Measurements from ENCODE around the gene PCBD1.
A peak's percentile ranks its signal among the peaks of the same experiment; 100 is the strongest.

PCBD1 gene

DNA sequence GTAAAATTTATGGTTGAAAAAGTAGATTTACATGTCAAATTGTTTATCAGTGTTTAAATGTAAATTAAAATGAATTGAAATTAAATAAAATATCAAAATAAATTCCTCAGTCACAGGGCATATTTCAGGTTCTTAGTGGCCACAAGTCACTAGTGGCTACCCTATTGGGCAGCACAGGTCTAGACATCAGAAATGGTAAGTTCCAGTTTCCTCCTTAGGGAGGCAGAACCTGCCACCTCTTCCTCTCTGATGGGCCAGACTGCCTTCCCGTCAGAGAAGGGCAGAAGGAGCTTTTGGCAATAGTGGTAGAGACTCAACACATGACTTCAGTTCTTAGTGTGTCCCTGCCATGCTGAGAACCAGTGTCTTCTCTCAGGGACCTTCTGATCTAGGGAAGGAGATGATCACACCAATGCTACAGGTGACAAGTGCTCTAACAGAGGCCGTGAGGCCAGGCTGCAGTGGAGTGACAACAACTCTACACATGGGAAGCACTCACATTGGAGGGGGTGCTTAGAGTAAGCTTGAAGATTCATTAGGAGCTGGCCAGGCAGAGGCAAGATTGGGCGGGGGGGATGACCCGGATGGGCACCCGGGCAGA is 14.4 kb upstream of the PCBD1 start:
- DNase-seq, result peak in 1 of 4 experiments; percentile 19

DNA sequence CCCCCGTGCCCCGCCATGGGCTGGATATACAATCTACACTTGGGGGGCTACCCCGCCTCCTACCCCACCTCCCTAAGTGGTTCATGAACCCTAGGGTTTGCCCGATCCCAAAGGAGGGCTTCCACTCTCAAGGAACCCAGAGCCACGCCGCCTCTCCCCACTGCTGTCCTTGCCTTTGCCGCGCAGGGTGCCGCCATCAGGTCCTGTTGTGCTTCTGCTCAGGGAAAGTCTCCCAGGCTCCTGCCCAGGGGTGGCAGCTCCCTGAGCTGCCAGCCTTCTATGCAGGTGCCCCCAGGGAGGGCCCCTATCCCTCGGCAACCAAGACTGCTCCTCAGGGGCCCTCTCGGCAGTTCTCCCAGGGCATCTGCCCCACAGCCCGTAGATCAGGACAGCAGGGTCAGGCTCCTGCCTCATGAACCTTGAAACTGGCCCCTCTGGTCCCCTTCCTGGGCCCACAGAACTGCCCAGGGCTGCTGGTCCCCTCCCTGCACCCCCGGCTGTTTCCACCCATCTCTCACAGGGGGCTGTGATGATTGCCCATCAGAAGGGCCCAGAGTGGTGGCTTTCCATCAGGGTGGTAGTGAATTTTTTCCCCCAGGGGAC is 13.0 kb upstream of the PCBD1 start:
- DNase-seq, result no peak

DNA sequence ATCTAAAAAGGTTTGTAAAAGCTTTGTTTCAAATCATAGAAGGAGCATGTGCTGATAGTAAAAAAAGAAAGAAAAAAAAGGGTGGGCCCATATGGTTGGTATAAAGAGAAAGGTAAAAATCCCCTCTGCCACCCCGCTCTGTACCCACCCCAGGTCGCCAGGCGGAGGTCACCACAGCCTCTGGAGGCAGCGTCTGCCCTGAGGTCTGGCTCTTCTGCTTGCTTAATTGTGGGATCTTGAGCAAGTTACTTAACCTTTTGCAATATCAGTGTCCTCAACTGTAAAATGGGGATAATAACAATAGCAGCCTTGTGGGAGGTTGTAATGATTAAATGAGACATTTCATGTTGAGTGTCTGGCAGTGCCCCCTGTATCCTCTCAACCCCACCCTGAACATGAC is 10.7 kb upstream of the PCBD1 start:
- DNase-seq, result no peak

DNA sequence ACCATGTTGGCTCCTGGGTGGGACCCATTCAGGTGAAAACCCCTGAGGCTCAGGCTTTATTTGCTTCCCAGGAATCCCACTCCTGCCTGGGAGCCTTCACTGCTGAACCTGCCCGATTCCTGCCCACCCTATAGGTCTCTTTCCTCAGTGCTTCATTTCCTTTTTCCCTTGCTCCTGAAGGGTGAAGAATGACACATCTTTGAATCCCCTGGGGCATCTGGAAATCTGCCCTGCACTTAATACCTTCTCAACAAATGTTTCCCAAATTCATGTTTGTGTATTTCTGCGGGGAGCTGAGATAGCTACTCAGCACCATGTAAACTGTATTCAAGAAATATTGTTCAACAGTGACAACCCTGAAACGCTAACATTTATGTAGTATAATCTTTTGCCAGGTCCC is 10.3 kb upstream of the PCBD1 start:
- no peak for DNase-seq

DNA sequence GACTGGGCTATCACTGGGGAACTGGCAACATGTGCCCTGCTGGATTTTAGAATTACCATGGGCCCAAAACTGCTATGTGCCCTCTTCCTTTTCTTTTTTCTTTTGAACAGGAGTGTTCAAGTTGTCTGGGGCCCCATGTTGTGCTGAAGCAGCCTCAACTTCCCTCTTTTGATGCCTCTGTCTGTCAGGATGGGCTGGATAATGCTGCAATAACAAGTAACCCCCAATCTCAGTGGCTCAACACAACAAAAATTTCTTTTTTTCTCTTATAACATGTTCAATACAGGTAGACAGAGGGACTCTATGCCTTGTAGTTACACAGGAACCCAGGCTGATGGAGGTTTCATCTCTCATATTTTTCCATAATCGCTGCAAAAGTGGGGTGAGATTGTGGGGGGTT is 8.2 kb upstream of the PCBD1 start:
- no peak for DNase-seq

DNA sequence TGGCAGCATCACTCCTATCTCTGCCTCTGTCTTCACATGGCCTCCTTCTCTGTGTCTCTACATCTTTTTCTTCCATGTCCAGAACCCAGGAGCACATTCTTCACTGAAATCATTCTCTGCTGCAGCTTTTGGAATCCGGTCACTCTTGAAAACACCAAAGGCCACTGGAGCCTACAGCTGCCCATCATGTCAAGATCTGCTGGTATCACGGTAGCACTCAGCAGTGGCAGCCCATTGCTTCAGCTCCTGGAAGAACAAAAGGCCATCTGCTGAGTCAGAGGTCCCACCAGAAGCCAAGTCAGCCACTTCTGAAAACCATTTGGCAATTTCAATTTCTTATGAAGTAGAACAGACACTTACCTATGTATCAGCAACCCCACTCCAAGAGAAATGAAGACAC is 6.1 kb upstream of the PCBD1 start:
- DNase-seq, result no peak

DNA sequence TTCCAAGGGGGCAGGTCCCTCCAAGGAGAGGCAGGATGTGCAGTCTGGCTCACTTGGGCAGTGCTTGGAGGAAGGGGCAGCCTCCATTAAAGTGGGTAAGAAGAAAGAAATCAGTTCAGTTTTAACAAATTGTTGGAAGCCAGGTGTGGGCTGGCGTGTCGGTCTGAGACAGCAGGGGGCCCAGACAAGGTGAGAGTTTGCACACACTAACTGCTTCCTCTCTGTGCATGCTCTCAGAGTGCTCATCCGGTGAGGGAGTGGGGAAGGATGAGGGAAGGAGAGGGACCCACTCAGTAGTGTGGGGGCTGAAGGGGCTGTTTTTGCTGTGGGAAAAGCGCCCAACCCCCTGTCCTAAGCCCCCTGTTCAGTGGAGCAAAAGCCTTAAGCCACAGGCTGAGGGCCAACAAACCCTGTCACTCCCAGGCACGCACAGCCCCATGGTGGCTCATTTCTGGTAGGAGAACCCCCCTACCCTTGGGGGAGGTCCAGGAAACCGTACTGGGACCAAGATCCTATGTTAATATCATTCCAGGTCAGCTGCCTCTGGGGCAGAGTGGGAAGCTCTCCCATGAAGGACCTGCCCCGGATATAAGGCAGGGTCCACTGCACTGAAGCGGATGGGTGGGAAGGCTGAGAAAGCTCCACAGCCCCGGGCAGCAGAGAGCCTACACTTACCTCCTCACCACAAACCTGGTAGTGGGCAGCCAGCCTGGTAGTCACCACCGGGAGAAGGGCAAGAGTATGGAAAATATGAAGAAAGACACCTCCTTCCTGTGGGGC is 5.1 kb upstream of the PCBD1 start:
- DNase-seq, result no peak

DNA sequence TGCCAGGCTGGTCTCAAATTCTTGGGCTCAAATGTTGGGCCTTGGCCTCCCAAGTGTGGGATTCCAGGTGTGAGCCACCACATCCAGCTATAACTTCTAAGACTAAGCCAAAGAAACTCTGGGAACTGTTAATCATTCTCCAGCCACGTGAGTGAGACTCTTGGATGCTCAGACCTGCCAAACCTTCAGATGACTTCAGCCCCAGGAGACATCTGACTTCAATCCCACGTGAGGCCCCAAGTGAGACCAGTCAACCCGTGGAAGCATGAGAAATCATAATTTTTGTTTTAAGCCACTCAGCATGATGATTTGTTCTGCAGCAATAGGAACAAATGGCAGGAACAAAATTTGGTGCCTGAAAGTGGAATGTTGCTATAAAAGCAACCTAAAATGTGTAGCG is 4.3 kb upstream of the PCBD1 start:
- DNase-seq, result no peak

DNA sequence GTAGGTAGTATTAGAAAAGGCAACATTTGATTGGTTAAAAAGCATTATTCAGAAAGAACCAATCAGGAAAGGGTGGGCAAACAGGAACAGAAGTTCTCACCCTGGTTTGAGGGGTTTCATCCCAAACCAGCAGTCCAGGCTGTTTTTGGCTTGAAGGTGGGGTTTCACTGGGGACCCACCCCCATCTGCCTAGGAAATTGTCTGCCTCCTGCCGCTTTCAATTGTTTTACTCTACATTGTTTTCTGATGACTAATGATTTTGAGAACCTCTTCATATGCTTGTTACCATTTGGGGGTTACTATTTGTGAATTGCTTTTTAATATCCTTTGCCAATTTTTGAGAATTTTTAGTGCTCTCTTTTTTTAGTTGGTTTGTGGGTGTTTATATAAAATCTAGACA is 3.3 kb upstream of the PCBD1 start:
- no peak for DNase-seq

DNA sequence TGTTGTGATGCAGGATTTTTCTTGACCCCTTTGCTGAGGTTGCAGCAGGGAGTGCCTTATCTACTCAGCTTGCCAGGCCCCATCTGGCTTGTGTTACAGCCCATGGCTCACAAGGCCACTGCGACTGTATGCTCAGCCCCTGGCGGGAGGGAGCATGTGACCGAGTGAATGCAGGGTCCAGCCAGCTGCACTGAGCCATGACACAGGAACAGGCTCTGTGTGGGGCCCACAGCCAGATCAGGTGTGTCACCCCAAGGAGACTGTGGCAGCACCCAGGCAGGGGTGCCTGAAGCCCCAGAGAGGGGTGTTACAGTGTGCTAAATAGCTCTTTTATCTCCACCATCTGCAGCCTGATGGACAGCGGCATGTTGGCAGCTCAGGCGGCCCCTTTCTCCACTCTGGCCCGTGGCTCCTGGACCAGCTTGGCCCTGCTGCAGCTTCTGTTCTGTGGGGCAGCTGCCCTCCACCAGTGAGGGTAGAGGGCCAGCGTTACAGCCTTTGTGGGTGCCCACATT is 2.6 kb upstream of the PCBD1 start:
- DNase-seq, result no peak

DNA sequence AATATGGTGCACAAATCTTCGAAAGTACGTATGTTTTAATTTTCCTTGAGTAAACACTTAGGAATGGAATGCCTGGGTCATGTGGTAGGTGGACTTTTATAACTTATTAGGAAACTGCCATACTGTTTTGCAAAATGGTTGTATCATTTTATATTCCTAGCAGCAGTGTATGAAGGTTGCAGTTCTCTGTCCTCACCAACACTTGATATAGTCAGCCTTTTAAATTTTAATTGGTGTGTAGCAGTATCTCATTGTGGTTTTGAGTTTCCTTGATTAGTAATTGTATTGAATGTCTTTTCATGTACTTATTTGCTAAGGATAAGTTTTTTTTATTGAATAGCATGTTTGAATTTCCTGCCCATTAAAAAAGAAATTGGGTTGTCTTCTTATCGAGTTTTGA is 926 bp upstream of the PCBD1 start:
- DNase-seq, result no peak

DNA sequence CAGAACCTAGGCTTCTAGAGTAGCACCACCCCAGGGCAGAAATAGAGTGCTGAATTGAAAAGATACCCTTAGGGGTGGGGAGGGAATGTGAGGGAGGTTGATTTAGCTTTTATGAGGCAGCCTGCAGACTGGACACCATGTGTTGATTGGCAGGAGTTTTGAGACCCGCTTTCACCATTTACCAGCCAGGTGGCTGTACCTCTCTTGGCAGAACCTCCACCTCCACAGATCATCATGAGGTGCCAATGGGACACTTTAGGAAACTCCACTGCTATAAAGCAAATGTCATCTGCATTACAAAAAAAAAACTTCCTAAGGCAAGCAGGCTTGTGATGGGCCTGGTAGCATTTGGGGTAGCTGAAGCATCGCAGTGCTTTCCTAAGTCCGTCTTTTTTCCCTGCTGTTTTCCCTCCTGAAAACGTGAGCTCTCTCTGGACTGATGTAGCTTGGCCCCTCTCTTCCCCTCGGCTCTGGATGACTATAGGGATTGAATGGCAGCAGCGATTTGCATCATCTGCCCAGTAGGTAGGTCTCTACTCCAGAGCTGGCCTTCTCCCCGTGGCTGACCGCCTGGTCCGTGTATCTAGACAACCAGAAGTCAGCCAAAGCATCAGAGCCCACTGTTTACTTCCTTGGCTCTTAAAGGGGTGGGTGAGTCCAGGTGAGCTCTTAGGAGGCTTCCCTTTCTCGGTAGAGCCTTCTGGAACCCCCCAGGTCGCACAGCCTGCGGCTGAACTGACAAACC is 1.3 kb downstream of the PCBD1 start:
- DNase-seq, result no peak

DNA sequence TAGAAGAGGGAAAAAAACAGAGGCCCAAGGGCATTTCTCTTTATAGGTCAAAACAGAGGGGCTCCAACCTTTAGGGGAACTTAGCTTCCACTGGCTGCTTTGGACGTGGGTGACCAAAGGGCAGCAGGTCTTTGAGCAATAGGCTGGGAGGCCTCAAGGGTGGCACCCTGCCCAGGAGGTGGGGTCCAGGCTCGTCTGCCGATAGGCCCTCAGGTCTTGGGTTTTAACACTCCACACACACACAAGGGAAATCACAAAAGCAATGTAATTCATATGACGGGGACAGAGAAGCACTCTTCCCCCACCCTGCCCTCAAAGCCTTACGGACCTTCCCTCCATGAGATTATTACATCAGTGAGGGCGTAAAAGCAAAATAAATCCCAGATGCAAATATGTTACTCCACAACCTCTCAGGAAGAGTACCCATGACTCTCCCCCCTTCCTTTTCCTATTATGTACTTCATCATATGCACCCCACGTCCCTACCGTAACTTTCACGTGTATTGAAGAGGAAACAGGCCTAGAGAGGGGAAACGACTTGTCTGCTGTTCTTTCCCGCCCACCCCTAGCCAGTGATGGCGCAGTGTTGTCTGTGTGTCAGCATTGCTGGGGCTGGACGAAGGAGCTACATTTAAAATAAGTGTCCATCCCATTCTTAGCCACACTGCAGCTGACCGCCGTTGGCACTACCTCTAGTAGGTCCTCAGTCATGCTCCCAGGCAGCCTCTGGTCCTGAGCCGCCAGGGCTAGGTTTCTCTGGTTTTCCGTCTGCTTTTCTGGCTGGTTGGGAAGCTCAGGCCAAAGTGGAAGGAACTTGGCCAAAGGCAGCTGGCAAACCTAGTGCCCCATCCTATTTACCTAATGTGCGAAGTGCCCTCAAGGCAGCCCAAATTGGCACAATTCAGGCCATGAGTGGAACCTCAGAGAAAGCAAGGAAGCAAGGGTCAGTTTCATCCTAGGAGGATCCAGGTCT is 2.1 kb downstream of the PCBD1 start:
- DNase-seq, result peak; percentile 82 to 94 (median 84)

DNA sequence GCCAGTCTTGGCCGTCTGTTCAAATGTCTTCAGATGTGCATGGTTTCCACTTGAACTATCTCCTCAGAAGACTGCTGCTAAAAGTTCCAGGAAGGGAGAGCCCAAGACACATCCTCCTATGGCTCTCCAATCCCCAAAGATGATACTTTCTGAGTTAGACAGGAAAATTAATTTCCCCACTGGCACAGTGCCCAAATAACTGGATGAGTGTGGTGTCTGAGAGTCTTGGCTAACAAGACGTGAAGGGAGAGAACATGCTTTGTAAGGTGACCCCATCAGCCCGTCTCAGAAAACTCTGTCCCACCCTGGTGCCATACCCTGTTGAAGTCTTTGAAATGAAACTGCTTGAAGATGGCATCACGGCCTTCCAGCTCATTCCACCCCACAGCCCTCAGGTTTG is 2.9 kb downstream of the PCBD1 start:
- no peak for DNase-seq

DNA sequence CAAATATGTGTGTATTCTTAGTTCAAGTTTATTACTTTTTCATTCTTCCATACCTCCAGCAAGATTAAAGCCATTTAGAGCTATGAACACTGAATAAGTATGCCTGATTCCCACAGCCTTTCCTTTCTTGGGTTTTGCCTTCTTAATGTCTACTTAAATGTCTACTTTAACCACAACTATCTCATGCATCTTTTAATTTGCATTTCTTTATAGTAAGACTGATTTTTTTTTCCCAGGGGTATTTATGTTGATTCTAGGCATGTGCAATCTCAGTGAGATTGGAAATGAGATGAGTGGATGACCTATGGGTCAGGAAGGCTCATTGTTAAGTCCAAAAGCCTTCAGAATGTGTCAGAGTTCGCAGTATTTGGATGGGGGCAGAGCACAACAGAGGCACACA is 3.6 kb downstream of the PCBD1 start:
- no peak for DNase-seq

DNA sequence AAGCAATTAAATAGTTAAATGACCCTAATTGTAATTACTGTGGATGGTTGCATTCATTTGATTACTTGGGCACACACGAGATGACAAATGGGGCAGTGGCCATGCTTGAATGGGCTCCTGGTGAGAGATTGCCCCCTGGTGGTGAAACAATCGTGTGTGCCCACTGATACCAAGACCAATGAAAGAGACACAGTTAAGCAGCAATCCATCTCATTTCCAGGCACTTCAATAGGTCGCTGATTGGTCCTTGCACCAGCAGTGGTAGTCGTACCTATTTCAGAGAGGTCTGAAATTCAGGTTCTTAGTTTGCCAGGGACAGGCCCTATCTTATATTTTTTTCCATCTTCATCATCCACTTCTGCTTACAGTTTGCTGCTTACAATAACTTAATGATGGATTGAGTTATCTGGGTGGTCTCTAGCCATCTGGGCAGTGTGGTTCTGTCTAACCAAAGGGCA is 8.3 kb downstream of the PCBD1 start:
- DNase-seq, result peak; percentile 87 to 92 (median 90)

DNA sequence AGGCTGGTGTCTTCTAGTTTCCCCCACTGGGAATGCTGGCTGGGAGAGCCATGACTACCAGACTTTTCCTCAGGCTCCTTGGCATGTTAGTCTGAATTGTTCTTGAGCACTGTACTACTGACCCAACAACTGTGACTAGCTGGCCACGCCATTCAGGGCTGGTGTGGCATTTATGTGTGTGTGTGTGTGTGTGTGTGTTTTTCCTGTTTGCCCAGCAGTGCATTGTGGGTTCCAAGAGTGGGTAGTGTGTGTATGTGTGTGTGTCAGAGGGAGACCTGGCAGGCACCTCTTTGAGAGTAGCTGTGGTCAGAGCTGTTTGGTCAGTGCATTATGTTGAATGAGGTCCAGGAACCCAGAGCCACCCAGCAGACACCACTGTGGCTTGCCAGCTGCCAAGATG is 9.2 kb downstream of the PCBD1 start:
- DNase-seq, result no peak

DNA sequence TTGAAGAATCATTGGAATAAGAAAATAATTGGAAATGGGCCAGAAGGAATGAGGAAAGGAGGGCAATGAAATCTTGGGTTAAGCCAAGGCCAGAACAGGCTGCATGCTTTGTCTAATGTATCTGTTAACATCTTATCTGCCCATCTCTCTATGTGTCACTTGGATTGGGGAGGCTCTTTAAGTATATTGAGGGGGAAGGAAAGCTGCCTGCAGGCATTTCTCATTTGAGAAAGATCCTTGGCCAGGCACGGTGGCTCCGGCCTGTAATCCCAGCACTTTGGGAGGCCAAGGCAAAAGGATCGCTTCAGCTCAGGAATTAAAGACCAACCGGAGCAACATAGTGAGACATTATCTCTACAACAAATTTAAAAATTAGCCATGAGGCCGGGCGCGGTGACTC is 14.3 kb downstream of the PCBD1 start:
- DNase-seq, result no peak

DNA sequence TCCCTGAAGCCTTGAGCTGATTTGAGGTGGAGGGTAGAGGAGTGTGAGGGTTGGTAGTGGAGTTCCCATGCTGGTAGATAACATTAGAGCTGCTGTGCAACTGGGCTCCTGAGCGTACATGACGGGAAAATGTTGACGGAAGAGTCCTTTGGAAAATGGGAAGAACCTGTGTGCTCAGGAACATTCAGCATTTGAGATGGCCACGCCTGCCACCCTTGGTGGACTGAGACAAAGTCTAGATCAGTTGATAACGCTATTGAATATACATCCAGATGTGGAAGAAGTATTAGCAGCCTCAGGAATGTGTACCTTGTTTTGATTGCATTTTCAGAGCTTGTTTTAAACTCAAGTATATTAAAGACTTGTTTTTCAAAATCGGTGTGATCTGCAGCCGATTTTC is 16.1 kb downstream of the PCBD1 start:
- DNase-seq, result no peak

DNA sequence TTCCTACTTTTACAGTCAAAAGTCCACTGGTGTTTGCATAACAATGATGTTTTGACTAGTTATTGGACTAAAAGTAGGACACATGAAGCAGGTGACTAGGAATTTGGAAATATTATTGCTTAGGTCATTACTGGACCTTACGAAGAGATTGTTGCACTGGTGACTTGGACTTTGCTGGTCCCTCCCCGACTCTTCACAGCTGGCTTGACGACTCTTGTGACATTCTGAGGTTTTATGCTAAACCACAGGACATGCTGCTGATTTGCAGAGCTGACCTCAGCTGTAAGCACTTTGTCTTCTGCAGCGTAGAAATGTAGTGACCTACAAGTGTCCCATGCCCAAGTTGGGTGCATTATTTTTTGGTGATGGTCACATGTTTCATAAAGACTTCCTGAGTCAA is 21.9 kb downstream of the PCBD1 start:
- DNase-seq, result peak; percentile 92 to 98 (median 94)

DNA sequence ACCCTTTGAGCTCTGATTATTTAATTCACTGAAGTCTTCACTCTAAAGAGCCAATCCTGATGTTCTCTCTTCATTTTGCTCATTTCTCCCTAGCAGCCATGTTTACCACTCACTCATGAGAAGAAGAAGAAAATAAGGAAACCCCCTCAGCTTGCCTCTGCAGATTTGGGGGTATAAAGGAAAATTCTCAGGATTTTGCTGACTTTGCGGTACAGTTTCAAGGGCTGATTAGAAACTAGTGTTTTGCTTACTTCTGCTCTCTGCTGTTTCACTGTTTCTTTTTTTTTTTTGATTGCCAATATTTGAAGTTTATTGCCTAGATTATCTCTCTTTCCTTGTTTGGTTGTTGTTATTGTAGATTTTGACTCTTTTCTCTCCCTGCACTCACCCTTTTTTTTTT is 23.4 kb downstream of the PCBD1 start:
- peak in 3 of 4 experiments; percentile 39 to 51 (median 49) for DNase-seq

Data from suppressor macrophage (primary cell).